ENCODE data around the gene GPX4. TPM values are rescaled to one million over a fixed set of nuclear protein-coding genes. Genes with fewer than 3 reads are reported as not detected.

The GPX4 gene
- total RNA-seq, 2 experiments from 2014 or later, result 148 to 203 TPM

DNA sequence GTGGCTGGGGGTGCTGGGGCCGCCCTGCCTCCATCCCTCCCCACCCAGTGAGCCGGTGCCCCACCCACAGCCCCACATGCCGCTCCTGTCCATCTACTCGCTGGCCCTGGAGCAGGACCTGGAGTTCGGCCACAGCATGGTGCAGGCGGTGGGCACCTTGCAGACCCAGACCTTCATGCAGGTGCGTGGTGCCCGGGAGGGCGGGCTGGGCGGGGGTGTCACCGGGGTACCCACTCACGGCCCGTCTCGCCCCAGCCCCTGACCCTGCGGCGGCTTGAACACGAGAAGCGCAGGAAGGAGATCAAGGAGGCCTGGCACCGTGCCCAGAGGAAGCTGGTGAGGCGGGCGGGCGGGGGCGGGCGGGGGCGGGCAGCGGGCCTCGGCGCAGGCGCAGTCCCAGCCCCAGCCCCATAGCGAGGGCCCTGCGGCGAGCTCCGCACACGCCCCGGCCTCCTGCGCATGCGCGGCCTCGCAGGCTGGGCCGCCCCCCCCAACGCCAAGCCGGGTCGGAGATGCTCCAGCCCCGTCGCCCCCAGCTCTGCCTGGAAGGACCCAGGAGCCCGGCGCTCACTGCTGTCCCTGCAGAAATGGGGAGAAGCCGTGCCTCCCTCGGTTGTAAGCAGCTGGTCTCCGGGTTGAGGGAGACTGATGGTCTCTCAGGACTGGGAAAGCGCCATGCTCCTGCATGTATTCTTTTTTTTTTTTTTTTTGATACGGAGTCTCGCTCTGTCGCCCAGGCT is 29.1 kb upstream of the GPX4 start:
- Histone ChIP-seq H3K4me2 (ENCODE audit: low read length) (peak overlapping the region; percentile 73), H3K4me3 (ENCODE audit: low read depth, low read length, poor library complexity, severe bottlenecking) (peak overlapping the region; percentile 58), H3K27ac (ENCODE audit: low read depth, low read length, poor library complexity, severe bottlenecking) (peak overlapping the region; percentile 90), H3K4me1 (ENCODE audit: insufficient read depth, low read length, poor library complexity, severe bottlenecking) (peaks cover 52% of the 10 kb centered on the region), H4K20me1 (ENCODE audit: insufficient read depth, low read length) (no peaks in the 10 kb centered on the region), H2AFZ (ENCODE audit: low read length) (no peak overlapping the region), H3K79me2 (ENCODE audit: insufficient read depth, low read depth, low read length) (peaks cover 11% of the 10 kb centered on the region; the same call in 1 of the 2 replicates), H3K36me3 (ENCODE audit: insufficient read depth, low read length) (peaks cover 78% of the 10 kb centered on the region), H3K9me2 (ENCODE audit: insufficient read depth, low read length) (no peaks in the 10 kb centered on the region), H3K9me3 (ENCODE audit: low read length) (no peaks in the 10 kb centered on the region)
- BruUV-seq (replicated peaks), result no TSS peak
- POLR2A ChIA-PET, result interaction anchor here (0.6 to 2.3 kb wide), 4 partner anchors 10 to 48 kb away, joined by 3 to 6 read pairs (median 5); partner anchors contain the start of gene CNN2
- no peak for TF ChIP-seq EZH2phosphoT487 (IDR thresholded peaks at IDR 0.05; ENCODE audit: borderline replicate concordance, low read depth, low read length)
- TF ChIP-seq, protein P1, sequence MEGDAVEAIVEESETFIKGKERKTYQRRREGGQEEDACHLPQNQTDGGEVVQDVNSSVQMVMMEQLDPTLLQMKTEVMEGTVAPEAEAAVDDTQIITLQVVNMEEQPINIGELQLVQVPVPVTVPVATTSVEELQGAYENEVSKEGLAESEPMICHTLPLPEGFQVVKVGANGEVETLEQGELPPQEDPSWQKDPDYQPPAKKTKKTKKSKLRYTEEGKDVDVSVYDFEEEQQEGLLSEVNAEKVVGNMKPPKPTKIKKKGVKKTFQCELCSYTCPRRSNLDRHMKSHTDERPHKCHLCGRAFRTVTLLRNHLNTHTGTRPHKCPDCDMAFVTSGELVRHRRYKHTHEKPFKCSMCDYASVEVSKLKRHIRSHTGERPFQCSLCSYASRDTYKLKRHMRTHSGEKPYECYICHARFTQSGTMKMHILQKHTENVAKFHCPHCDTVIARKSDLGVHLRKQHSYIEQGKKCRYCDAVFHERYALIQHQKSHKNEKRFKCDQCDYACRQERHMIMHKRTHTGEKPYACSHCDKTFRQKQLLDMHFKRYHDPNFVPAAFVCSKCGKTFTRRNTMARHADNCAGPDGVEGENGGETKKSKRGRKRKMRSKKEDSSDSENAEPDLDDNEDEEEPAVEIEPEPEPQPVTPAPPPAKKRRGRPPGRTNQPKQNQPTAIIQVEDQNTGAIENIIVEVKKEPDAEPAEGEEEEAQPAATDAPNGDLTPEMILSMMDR (conservative IDR thresholded peaks at IDR 0.05; ENCODE audit: low read length), result no peak
- DNase-seq (ENCODE audit: low spot score), result peak; percentile 90
- CTCF ChIA-PET (ENCODE audit: unreplicated experiment), result interaction anchor here (0.5 to 0.7 kb wide), 4 partner anchors 28 to 194 kb away, joined by 3 to 14 read pairs (median 6); no protein-coding TSS in a partner anchor
- intact Hi-C loops (cut with micrococcal nuclease; ENCODE audit: unreplicated experiment), result no loop called here

DNA sequence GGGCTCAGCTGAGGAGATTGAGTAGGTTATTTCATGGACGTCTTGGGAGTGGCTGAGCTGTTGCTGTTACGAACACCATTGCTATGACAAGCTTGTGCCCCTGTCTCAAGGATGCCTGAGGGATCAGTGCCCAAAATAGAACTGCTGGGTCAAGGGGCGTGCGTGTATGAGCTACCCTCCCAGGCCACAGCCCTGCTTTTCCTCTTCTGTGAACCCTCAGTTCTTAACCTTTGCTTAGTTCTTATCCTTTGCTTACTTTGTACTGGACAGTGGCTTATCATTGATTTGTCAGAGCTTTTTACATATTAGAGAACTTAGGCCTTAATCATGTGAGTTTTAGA is 27.8 kb upstream of the GPX4 start:
- ChIA-PET CTCF (ENCODE audit: unreplicated experiment) (interaction anchor here (0.5 kb wide), 1 partner anchor 12 kb away, joined by 3 read pairs; no protein-coding TSS in a partner anchor), POLR2A (interaction anchor here (0.7 to 2.6 kb wide), 6 partner anchors 9 to 621 kb away, joined by 4 to 16 read pairs (median 6); partner anchors contain the start of genes ABCA7, ARHGAP45, ATP5F1D and CNN2)
- Histone ChIP-seq H3K9me2 (ENCODE audit: insufficient read depth, low read length) (no peaks in the 10 kb centered on the region), H3K27ac (ENCODE audit: low read depth, low read length, poor library complexity, severe bottlenecking) (peak overlapping the region; percentile 90), H3K79me2 (ENCODE audit: insufficient read depth, low read depth, low read length) (no peaks in the 10 kb centered on the region; the same call in 1 of the 2 replicates), H3K36me3 (ENCODE audit: insufficient read depth, low read length) (peaks cover 82% of the 10 kb centered on the region), H3K4me3 (ENCODE audit: low read depth, low read length, poor library complexity, severe bottlenecking) (no peak overlapping the region), H4K20me1 (ENCODE audit: insufficient read depth, low read length) (no peaks in the 10 kb centered on the region), H3K9me3 (ENCODE audit: low read length) (no peaks in the 10 kb centered on the region), H3K4me1 (ENCODE audit: insufficient read depth, low read length, poor library complexity, severe bottlenecking) (peaks cover 48% of the 10 kb centered on the region), H3K4me2 (ENCODE audit: low read length) (peak overlapping the region; percentile 73; the same call in 1 of the 2 replicates), H2AFZ (ENCODE audit: low read length) (no peak overlapping the region)
- TF ChIP-seq, protein P1 (conservative IDR thresholded peaks at IDR 0.05; ENCODE audit: low read length), result no peak
- TF ChIP-seq EZH2phosphoT487 (IDR thresholded peaks at IDR 0.05; ENCODE audit: borderline replicate concordance, low read depth, low read length), result no peak
- no peak for DNase-seq (ENCODE audit: low spot score)
- intact Hi-C loops (cut with micrococcal nuclease; ENCODE audit: unreplicated experiment), result loop anchor here (2.0 kb wide), 1 partner anchor 37 kb away; no protein-coding TSS in a partner anchor
- BruUV-seq (replicated peaks), result no TSS peak

Measured in OCI-LY7 (cell line).